Measurements from ENCODE around the gene ARMC2. TPM values are rescaled to one million over a fixed set of nuclear protein-coding genes. Genes with fewer than 3 reads are reported as not detected.
A peak's percentile ranks its signal among the peaks of the same experiment; 100 is the strongest.

ARMC2 gene
- polyA plus RNA-seq, 1 donor, result 5.8 TPM

DNA sequence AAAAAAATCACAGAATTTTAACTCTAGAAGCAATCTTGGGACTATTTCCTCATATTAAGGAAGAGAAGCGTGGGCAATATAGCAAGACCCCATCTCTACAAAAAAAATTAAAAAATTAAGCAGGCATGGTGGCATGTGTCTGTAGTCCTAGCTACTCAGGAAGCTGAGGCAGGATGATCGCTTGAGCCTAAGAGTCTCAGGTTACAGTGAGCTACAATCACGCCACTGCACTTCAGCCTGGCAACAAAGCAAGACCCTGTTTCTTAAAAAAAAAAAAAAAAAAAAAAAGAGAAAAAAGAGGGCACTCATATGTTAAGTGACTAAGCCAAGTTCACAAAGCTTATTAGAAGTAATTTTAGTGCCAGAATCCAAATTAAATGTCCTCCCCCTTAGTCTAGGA lies 145.7 kb downstream of the ARMC2 start:
- DNase-seq, result no peak

DNA sequence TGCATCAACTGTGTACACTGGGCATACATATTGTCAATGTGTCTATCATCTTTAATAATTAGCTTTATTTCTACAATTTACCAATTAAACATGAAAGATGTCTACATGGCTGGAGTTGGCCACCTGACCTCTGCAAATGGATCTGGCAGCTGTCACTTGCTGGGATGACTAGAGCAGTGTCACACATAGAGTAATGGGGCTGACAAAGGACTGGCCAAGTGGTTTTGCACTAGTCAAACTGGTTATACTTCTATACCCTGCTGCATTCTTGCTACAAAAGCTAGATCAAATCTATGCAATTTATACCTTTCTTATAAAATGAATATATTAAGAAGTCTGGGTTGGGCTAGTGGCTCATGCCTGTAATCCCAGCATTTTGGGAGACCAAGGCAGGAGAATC lies 147.1 kb downstream of the ARMC2 start:
- no peak for DNase-seq

DNA sequence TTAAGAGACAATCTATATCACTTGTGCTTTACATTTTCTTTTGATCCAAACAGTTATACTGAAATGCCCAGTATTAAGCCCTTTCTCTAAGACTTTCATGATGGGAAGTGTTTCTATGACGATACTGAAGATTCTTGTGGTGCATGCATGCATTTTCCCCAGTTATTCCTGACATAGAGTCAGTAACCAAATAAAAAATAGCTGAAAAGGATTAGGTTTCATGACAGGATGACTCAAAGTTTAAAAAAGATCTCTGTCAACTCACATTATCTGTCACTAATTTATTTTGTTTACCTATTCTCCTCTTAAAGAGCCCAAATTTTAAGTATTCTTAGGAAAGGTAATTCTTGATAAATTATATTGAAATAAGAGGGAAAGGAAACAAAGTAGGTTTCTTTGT lies 148.0 kb downstream of the ARMC2 start:
- no peak for DNase-seq

DNA sequence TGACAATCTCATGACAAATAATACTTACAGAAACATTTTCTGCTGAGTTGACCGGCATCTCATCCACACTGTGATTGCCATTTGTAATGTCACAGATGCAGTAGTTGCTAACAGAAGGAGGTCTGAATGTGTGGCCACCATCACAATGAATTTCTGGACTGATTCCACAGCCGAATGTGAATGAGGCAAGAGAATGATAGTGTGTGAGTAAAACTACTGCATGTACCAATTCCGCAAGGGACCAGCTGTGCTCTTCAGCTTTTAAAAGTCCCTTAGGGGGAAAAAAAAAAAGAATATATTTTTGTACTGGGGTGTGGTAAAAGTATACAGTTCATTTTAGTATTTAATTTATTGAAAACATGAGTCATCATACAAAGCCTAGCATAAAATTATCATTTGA lies 150.3 kb downstream of the ARMC2 start:
- DNase-seq, result no peak

DNA sequence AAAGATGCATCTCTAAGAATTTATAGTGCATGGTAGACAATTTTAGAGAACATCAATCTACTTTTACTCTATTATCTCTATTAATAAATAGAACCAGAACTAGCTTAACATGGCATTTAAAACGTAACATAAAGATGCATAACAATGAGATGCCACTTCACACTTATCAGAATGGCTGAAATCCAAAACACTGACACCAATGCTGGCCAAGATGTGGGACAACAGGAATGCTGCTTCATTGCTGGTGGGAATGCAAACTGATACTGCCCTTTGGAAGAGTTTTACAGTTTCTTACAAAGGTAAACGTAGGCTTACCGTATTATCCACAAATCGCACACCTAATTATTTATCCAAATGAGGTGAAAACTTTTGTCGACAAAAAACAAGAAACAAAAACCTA lies 151.2 kb downstream of the ARMC2 start:
- no peak for DNase-seq

DNA sequence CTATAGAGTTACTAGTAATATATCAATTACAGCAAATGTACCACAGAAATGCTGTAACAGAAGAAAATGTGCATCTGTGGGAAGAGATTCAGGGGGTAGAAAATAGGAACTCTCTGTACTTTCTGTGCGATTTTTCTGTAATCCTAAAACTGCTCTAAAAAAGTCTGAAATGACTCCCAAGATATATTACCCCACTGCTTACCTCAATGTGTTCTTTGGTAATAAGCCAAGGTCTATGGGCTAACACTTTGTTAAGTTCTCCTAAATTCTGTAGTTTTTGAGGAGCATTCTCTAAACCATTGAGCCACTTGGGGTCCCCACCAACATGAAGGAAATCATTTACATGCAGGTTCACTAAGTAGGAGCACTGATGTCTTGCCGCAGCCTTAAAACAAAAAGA lies 152.1 kb downstream of the ARMC2 start:
- DNase-seq, result no peak

DNA sequence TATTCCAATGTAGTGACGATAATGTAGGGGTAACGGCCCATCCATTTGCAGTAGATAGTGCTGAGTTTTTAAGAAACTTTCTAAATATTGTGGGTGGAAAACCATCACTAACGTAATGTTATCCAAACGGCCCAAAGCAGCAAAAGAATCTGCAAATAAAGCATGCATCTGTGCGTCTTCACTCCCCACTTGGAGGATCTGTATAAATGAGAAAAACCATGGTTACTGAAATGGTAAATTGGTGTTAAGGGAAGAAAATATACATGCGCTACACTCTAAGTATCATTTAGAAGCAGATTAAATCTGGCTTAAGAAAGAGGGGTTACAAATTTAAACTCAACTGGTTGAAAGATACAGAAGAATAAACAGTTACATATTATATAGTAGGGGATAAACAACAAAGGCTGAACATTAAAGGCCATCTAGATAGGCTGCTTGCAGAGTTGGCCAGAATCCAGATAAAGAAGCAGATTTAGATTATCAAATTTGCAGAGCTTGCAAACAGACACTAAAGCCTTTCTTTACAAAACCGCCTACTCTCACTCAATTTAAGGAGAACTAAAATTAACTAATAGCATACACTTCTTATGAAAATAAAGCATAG lies 153.2 kb downstream of the ARMC2 start:
- no peak for DNase-seq

DNA sequence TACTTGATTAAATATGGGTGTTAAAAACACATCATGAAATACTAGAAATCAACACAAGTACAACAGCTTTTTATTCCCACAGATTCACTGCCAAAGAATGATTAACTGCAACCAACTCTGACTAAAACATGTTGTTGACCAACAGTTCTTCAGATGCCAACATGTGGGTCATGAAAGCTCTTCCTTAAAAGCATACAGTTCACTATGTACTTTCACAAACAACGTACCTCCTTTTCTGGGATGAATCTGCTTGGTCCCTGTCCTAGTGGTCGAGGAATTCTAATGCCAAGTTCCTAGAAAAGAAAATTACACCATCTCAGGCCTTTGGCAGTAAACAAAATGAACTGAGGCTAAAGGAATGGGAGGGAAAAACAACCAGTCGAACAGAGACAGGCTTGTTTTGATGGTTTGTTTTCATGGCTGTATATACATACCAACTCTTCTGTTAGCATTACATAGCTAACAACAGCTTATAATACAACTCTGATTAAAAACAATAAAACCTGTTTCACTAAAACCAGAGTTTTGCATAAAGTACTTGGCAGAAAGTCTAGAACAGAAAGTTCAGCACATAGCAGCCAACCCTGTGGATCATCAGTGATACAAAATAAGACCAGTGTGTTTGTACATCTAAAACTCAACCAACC lies 154.0 kb downstream of the ARMC2 start:
- DNase-seq, result peak; percentile 36

DNA sequence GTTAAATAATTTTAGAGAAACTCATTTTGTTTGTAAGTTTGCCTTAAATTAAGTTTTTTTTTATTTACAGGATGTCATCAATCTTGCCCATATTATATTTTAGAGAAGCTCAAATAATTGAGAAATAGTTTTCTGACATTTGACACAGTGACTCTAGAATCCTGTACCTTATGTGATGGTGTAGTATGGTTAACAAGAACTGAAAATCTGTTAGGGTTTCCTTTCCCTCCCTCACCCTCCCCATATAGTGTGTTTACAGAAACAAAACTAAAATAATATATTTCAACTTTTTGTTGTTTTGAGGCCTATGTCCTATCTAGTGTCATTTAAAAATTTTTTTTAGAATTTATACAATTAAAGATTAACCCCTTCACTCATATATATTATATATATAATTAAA lies 154.7 kb downstream of the ARMC2 start:
- no peak for DNase-seq

DNA sequence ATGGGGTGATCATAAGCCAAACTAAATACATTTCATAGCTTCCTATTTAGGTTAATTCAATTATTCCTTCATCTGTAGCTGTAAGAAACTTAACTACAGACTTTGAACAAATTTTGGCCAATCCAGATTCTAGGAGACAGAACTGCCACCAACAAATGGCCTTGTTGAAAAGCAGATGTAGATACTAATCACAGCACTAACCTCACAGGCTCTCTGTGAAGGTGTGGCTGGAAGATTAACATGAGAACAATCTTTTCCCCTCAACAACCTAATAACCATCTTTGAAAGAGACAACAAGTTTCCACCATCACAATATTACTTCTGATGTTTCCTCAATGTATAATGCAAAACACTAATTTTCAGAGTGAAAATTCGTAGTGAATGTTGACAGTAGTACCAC lies 158.6 kb downstream of the ARMC2 start:
- no peak for DNase-seq

DNA sequence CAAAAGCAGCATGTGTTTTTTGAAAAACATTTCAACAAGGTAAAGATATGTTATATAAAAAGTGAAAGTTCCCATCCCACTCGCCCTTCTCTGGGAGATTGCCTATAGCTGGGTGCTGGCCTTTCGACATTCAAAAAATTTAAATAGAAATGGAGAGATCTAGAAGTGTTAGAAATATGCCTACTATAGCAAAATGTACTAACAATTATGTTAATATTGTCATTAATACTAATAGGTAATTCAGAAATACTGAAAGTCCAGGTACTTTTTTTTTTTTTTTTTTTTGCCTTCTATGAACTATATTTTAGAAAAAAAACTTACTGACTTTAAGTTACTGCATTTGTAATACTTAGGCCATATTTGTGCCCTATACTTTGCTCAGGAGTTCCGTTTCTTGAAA lies 159.3 kb downstream of the ARMC2 start:
- no peak for DNase-seq

DNA sequence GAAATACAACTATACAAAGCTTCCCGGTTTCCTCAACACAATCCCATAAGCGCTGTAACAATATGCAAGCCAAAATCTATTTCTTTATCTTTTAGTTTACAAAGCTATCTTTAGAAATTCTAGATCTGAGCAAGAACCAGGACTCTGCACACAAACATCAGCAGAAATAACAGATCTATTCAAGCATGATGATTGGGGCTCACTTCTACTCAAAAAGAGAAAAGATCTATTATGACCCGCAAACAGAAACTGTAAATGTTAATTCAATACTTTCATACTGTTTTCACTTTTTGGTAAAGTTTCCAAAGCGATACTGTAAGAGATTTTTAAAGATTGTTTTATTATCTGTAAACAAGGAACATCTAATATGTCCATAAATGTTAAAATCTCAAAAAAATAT lies 159.8 kb downstream of the ARMC2 start:
- DNase-seq, result no peak

DNA sequence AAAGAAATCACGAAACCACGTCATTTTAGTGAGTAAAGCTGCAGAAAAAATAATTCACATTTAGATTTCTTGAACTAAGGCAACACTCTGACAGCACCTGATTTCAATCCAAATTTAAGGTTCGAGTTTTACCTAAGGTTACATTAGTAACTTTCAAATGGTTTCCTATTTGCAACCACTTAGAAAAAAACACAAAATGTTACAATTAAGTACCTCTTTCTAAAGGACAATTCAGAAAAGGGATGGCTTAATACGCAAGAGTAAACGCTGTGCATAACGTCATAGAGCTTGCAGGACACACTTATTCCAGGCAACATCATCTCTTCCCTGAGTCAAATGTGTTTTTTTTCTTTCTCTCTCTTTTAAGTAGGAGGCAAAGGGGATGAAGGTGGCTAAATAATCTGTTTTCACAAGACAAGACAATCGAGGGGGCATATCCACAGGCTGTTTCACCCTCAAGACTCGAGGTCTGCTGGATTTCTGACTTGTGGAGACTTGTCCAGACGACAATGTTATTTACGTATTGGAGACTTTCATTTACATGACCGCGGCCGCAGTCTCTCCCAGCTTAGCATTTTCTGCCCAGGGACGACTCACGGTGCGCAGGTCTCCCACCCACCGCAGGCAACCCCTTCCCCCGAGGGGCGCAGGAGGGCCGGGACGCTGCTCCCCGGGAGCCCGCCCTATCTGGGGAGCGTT lies 160.5 kb downstream of the ARMC2 start:
- peak; percentile 49 for DNase-seq

DNA sequence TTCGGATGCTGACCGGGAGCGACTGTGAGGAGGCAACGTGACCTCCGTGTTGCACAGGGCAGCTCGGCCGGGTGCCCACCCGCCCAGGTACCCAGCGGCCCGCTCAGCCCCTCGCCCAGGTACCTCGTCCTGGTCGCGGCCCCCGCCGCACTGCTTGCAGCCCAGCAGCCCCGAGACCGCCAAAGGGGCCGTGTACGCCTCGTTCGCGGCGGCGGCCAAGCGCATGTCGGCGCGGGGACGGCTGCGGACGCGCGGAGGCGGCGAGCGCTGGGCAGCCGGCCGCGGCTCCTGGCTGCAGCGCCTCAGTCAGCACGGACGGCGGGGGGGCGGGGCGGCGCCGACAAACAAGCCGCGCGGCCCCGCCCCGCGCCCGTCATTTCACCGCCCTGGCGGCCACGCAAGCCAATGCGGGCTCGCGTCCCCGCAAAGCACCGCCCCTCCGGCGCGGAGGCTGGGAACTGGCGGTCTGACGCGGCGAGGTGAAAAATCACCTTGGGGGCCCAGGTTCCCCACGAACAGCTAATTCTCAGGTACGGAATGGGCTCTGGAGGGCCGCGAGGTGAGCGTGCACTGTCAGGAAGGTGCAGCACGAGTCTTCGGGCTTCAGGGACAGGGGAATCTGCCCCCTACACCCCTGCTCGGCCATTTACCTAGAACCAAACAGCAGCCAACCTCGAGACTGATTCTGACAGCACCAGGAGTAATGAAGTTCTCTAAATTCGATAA lies 161.2 kb downstream of the ARMC2 start:
- peak; percentile 95 for DNase-seq

DNA sequence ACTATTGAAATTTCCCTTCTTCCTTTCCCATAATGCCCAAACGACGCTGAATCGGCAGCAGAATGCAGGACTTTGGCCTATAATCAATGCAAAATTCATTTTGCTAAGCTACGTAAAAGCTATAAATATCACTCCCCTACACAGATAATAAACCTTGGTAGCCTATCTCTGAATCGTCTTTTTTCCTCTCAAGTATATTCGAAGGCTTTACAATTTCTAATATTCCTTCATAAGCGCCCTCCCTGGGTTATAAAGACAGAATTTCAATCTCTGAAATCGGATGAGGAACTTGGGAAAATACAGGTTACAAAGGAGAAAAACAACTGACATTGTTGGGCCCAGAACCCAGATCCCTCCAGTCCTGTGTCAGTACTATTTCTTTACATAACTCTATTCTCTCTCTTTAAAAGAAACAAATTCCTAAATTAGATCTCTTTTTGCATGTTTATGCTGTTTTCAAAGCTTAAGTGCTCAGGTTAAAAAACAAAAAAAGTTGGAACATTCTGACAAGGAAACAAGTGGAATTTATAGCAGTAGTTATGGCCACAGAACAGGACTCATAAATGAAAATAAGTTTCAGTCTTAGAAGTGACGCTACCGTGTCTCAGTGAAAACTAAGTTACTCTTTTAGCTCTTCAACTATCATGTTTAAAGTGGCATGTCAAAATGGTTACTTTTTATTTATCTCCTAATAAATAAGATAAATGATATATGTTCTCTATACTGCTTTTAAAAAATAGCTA lies 161.9 kb downstream of the ARMC2 start:
- no peak for DNase-seq

DNA sequence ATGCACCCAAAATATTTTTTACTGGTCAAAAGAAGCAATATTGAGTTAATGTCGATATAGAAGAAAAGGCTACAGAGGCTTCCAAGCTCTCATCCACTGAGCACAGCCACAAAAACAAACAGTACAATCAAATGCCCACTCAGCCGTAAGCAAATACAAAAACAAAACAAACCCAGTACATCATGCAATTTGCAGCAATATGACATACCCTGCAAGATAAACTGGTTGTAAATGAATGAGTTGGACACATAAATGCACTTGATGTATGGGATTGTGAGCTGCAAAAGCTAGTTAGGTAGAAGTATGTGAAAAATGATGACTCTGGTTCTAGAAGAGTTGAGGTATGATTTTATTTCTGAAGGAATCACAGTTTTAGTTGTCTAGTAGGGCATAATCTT lies 162.5 kb downstream of the ARMC2 start:
- DNase-seq, result no peak

DNA sequence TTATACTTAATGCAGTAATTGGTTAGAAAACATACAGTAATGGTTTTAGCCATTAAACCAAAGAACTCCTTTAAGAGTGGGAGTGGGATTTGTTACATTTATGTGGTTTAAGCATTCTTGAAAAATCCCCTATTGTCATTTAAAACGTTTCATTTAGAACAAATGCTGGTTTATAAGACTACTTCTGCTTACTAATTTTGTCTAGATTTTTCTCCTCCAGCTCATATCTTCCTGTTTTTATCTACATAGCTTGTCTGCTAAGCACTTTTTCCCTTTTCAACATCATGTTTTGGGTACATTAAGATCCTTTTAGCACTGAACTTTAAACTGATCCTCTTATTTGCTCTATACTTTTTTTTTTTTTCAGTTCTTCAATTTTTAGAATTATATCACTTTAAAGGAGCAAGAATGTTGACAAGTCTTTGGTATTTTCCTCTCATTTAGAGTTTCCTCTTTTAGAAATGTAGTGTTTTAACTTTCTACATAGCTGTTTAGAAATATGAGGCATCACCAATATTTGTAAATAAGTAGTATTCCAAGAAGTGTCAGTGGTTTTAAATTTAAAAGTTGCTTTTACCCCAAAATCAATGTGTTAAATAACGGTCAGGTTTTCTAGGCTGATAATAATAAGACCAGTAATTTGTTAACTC lies 165.6 kb downstream of the ARMC2 start:
- DNase-seq, result no peak

DNA sequence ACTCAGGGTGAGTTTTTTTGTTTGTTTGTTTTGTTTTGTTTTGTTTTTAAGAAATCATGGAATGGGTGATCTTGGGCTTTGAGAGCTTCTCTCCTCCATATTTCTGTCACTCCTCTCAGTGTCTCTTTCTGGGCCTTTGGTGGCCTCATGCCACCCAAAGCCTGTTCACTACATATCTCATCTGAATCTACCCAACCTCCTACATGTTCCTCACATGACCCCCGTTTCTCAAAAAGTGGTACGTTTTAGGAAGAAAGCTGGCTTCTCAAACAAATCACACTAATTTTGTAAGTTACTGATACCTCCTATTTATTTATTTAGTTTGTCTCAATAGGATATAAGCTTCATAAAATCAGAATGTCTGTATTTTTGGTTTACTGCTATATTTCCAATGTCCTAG lies 166.4 kb downstream of the ARMC2 start:
- no peak for DNase-seq

DNA sequence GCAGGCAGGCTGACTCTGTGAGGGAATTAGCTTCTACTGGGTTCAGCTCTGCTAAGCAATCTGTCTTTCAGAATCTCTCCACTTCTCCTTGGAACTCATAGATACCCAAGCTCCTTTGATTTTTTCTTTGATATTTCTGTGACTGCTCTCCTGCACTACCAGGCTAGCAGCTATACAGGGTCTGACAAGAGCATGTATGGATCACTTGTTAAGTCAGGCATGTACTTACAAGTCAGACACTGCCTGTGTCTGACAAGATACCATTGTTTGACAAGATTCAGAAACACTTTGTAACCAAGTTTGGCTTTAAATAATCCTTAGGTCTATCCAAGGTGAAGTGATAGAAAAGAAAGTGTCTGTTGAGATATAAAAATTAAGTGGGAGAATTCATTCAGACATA lies 167.0 kb downstream of the ARMC2 start:
- DNase-seq, result no peak

DNA sequence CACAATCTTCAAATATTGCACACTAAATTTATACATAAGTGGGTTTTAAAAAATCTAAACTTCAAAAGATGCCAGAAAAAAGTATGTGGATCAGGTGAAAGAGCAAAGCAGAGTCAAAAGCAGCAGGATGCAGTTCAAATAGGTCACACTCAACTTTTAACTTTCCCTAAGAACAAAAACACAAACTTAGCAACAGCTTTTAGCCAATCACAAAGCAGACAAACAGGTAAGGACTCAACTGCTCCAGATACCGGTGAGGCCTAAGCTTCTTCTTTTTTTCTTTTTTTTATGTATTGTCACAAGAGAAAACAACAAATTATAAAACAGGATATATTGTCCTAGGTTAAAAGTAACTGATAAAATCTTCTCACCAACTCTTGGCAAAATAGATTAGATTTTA lies 171.7 kb downstream of the ARMC2 start:
- no peak for DNase-seq

DNA sequence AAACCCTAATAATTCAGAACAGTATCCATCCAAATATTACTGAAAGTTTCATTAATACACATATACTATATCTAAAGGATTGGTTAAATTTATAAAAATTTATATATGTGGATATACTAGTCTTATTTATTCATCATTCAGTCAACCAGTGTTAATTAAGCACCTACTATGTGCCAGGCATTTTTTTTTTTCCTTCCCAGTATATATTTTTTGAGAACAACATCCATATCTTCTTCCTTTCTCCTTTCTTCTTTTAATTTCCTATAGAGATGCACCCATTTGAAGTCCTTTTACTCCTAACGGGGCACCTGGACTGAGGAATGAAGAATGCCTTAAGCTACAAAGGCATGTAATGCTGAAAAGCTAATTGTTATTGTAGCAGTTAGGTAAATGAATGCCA lies 173.6 kb downstream of the ARMC2 start:
- DNase-seq, result no peak

DNA sequence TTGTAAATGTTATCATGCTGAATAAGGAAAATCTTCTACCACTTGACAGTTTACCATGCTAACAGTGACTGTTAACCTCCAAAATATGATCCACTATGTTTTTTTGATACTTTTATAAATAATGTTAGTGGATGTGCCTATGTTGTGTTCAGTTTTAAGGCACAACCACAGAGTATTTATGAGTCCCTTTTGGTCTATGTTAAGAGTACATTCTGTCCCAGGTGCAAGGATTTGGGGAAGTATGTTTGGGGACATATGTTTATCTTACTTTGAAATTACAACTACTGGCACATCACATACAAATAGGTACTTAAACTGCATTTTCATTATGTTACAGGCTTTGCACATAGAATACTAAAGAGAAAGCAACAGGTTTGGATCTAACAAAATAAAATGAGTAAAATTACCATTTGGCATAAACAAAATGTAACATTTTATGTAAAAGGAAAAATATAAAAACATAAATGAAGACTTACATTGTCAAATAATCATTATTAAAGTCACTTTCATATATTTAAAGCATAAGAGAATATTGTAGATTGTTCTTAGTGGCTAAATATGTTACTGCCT lies 175.2 kb downstream of the ARMC2 start:
- DNase-seq, result no peak

Data from hindlimb muscle (tissue), 1 donor.